GM19099 (cell line): ENCODE measurements around the gene SLC46A3.

ENCODE experiments used
- POLR2A ChIP-seq: IDR thresholded peaks from 3 replicates; pipeline ENCODE4 v1.6.1; 2011; ENCODE audit warnings: low read depth; ENCODE audit not compliant: insufficient read length; ENCODE audit errors: extremely low read depth

The SLC46A3 gene

GRCh38 chr13:28705461-28706083, 13.2 kb downstream of the SLC46A3 start:
- no peak for TF ChIP-seq POLR2A

- no peak for TF ChIP-seq POLR2A
Measured at GRCh38 chr13:28704919-28705318, 13.9 kb downstream of the SLC46A3 start.

GRCh38 chr13:28704282-28704681, 14.5 kb downstream of the SLC46A3 start:
- TF ChIP-seq POLR2A: no peak

- no peak for TF ChIP-seq POLR2A
Measured at GRCh38 chr13:28699246-28699645, 19.5 kb downstream of the SLC46A3 start.

GRCh38 chr13:28697441-28697840, 21.3 kb downstream of the SLC46A3 start:
- no peak for TF ChIP-seq POLR2A

GRCh38 chr13:28685892-28686291, 32.9 kb downstream of the SLC46A3 start:
- no peak for TF ChIP-seq POLR2A

GRCh38 chr13:28685114-28685513, 33.7 kb downstream of the SLC46A3 start:
- no peak for TF ChIP-seq POLR2A

GRCh38 chr13:28684257-28684656, 34.5 kb downstream of the SLC46A3 start:
- no peak for TF ChIP-seq POLR2A

GRCh38 chr13:28680541-28680940, 38.2 kb downstream of the SLC46A3 start:
- no peak for TF ChIP-seq POLR2A

GRCh38 chr13:28679628-28680027, 39.1 kb downstream of the SLC46A3 start:
- TF ChIP-seq POLR2A: no peak

- no peak for TF ChIP-seq POLR2A
Measured at GRCh38 chr13:28678809-28679208, 40.0 kb downstream of the SLC46A3 start.

- TF ChIP-seq POLR2A: no peak
Measured at GRCh38 chr13:28671126-28671792, 47.5 kb downstream of the SLC46A3 start.

GRCh38 chr13:28666897-28667488, 51.8 kb downstream of the SLC46A3 start:
- TF ChIP-seq POLR2A: no peak

- no peak for TF ChIP-seq POLR2A
Measured at GRCh38 chr13:28659621-28659970, 59.2 kb downstream of the SLC46A3 start.

- peak; percentile 95 for TF ChIP-seq POLR2A
Measured at GRCh38 chr13:28658796-28659620, 59.8 kb downstream of the SLC46A3 start, which contains the start of gene POMP. Gene POMP, plus strand, starts transcription at chr13:28659130. Its CDS starts 55 bp downstream, at chr13:28659185.

GRCh38 chr13:28658539-28658795, 60.3 kb downstream of the SLC46A3 start:
- no peak for TF ChIP-seq POLR2A
